Cardiac muscle cell (in vitro differentiated cells and primary cell): Measurements from ENCODE around the gene TNIK. TPM values are rescaled to one million over a fixed set of nuclear protein-coding genes. Genes with fewer than 3 reads are reported as not detected.

ENCODE experiments used
- DNase-seq, 2 donors: peaks; one replicate each; pipeline versions ENCODE4 v3.0.0 to v3.0.0-alpha.2; 2010 to 2017; ENCODE audit warnings: low read depth in 1 of 2, low spot score in 1 of 2
- H3K27ac ChIP-seq: fragments of 200-600 bp; sonication (generic); 2 replicates; pipeline ENCODE4 v1.5.1; 2016
- H3K27me3 ChIP-seq: fragments of 200-600 bp; sonication (generic); 2 replicates; pipeline ENCODE4 v1.6.0; 2016; ENCODE audit warnings: control low read depth
- H3K36me3 ChIP-seq: fragments of 200-600 bp; sonication (generic); 2 replicates; pipeline ENCODE4 v1.5.1; 2016; ENCODE audit warnings: control low read depth
- H3K4me1 ChIP-seq: fragments of 200-600 bp; sonication (generic); 2 replicates; pipeline ENCODE4 v1.8.1; 2017; ENCODE audit warnings: low read depth, mild to moderate bottlenecking, mixed run types
- H3K4me3 ChIP-seq: fragments of 200-600 bp; sonication (generic); 2 replicates; pipeline ENCODE4 v1.5.1; 2016; ENCODE audit warnings: mild to moderate bottlenecking
- H3K9me3 ChIP-seq: fragments of 200-600 bp; sonication (generic); 2 replicates; pipeline ENCODE4 v1.5.1; 2017; ENCODE audit warnings: low read depth, mild to moderate bottlenecking, control low read depth
- polyA plus RNA-seq: library from polyadenylated mRNA; unstranded; fragments of >200 nt; fragmentation: Nextera tagmentation; extraction: Ambion mirVana; gene quantifications from 2 replicates; pipeline ENCODE4 v1.2.1, GENCODE V29; 2016
- total RNA-seq: library from RNA; depleted of rRNA; stranded (reverse); fragments of >200 nt; gene quantifications from 2 replicates; pipeline ENCODE4 v1.2.3, GENCODE V29; 2016
- TF ChIP-seq, protein P1 (sequence below): IDR thresholded peaks from 2 replicates; pipeline ENCODE4 v1.5.1; 2012; ENCODE audit warnings: low read depth, mild to moderate bottlenecking, low read length

TNIK gene
- total and polyA plus RNA-seq, 2 experiments from 2014 or later, result 32.8 to 55.1 TPM

DNA sequence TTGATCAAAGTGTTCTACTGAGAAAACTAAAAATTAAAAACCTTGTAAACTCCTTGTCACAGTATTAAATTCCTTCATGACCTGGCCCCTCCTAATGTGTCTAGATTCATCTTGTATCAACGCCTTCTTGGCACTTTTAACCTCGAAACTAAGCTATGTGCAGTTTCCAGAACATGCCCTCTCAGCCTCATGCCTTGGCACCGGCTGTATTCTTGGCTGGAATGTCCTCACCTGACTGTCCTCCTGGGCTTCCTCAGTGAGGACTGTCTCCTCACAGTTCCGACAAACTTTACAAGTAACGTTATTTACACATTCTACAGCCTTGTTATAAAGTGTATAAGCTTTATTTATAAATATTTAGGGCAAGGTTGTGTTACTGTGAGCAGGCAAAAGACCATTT lies 237.2 kb downstream of the TNIK start:
- no peaks in the 10 kb centered on the region for H3K36me3 ChIP-seq
- TF ChIP-seq, protein P1, sequence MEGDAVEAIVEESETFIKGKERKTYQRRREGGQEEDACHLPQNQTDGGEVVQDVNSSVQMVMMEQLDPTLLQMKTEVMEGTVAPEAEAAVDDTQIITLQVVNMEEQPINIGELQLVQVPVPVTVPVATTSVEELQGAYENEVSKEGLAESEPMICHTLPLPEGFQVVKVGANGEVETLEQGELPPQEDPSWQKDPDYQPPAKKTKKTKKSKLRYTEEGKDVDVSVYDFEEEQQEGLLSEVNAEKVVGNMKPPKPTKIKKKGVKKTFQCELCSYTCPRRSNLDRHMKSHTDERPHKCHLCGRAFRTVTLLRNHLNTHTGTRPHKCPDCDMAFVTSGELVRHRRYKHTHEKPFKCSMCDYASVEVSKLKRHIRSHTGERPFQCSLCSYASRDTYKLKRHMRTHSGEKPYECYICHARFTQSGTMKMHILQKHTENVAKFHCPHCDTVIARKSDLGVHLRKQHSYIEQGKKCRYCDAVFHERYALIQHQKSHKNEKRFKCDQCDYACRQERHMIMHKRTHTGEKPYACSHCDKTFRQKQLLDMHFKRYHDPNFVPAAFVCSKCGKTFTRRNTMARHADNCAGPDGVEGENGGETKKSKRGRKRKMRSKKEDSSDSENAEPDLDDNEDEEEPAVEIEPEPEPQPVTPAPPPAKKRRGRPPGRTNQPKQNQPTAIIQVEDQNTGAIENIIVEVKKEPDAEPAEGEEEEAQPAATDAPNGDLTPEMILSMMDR, result no peak
- no peak for DNase-seq
- no peak overlapping the region for H3K4me3 ChIP-seq
- no peaks in the 10 kb centered on the region for H3K9me3 ChIP-seq
- no peaks in the 10 kb centered on the region for H3K27me3 ChIP-seq
- no peaks in the 10 kb centered on the region for H3K4me1 ChIP-seq
- no peak overlapping the region for H3K27ac ChIP-seq

- H3K4me1 ChIP-seq, result no peaks in the 10 kb centered on the region
- TF ChIP-seq, protein P1, result no peak
- no peak for DNase-seq
These were observed 238.6 kb downstream of the TNIK start for GRCh38 chr3:171221597-171221996.

DNA sequence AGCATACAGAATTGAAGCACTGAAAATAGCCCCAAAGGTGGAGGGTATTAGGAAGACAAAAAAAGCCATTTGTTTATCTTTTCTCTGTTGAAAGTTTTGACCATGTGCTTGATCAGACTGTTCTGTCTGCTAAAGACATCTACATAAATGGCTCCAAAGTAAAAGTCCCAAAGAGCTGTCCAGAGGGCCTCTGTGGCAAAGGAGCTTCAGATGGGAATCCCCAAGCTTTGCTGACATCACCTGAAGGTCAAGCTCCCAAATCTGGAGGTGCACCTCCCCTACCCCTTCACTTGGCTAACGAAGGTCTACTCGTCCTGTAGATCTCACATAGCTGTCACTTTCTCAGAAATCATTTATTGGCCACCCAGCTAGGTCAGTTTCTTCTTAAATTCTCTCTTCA lies 239.1 kb downstream of the TNIK start:
- Histone ChIP-seq H3K9me3 (no peaks in the 10 kb centered on the region), H3K27ac (no peak overlapping the region), H3K27me3 (no peaks in the 10 kb centered on the region), H3K4me3 (no peak overlapping the region), H3K4me1 (no peaks in the 10 kb centered on the region), H3K36me3 (no peaks in the 10 kb centered on the region)
- TF ChIP-seq, protein P1, result no peak
- DNase-seq, result no peak

More at GRCh38 chr3:171221597-171221996, 238.6 kb downstream of the TNIK start:
- no peak overlapping the region for H3K4me3 ChIP-seq
- H3K9me3 ChIP-seq, result no peaks in the 10 kb centered on the region
- no peaks in the 10 kb centered on the region for H3K36me3 ChIP-seq
- H3K27ac ChIP-seq, result no peak overlapping the region
- H3K27me3 ChIP-seq, result no peaks in the 10 kb centered on the region

DNA sequence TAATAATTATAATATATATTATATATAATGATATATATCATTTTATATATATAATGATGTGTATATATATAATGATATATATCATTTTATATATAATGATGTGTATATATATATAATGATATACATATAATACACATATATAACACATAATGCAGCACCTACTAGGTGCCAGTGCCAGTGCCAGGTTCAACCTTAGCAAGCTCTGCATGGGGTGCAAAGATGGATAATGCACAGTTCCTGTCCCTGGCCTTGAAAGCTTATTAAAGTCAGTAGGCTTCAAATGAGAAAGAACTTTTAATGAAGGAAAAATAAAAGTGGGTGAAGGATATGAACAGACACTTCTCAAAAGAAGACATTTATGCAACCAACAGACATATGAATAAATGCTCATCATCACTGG lies 240.9 kb downstream of the TNIK start:
- Histone ChIP-seq H3K9me3 (no peaks in the 10 kb centered on the region), H3K27ac (no peak overlapping the region), H3K27me3 (no peaks in the 10 kb centered on the region), H3K4me1 (no peaks in the 10 kb centered on the region), H3K4me3 (no peak overlapping the region), H3K36me3 (no peaks in the 10 kb centered on the region)
- DNase-seq, result no peak
- TF ChIP-seq, protein P1, result no peak

DNA sequence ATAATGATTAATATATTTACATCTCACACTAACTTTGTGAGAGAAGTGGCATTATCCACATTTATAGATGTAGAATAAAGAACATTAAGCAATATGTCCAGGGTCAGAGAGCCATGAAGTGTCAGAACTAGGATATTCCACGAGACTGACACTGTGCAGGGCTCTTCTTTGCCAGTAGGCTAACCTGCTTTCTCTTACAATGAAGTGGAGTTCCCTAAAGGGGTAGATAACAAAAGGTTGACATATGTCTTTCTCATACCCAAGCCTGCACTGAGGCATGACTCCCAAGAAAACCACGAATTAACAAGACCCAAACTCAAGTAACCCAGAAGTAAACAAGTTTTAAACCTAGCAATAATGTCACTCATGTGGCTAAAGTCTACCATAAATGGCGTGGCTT lies 242.1 kb downstream of the TNIK start:
- no peak for DNase-seq
- no peaks in the 10 kb centered on the region for H3K4me1 ChIP-seq
- TF ChIP-seq, protein P1, result no peak
- no peak overlapping the region for H3K27ac ChIP-seq
- H3K36me3 ChIP-seq, result no peaks in the 10 kb centered on the region
- H3K9me3 ChIP-seq, result no peaks in the 10 kb centered on the region
- H3K27me3 ChIP-seq, result no peaks in the 10 kb centered on the region
- no peak overlapping the region for H3K4me3 ChIP-seq

DNA sequence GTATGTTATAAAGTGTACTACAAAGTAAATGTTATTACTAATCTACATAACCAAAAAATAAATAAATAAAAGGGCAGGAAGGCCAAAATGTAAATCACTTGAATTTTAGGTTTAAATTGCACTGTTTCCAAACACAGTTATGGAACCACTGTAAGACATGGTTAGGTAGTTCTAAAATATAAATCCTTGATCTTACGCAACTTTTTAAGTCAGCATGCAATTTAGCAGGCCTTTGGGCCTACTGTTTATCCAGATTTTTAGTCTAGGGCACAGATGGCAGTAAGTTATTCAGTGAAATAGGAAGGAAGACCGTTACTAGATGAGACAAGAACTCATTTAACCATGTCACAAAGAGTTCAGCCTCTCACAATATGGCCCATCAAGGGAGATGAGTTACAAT lies 246.3 kb downstream of the TNIK start:
- no peak for DNase-seq
- no peak overlapping the region for H3K27ac ChIP-seq
- no peaks in the 10 kb centered on the region for H3K9me3 ChIP-seq
- peaks cover 10% of the 10 kb centered on the region for H3K4me1 ChIP-seq
- H3K4me3 ChIP-seq, result no peak overlapping the region
- TF ChIP-seq, protein P1, result no peak
- H3K27me3 ChIP-seq, result no peaks in the 10 kb centered on the region
- no peaks in the 10 kb centered on the region for H3K36me3 ChIP-seq
